Spinal cord (tissue), 10 donors: ENCODE measurements around the gene ITPK1. TPM values are rescaled to one million over a fixed set of nuclear protein-coding genes. Genes with fewer than 3 reads are reported as not detected.
A peak's percentile ranks its signal among the peaks of the same experiment; 100 is the strongest.

ENCODE experiments used
- DNase-seq, 6 donors: peaks; one replicate each; pipeline versions ENCODE4 v3.0.0 to v3.0.0-alpha.2; 2013 to 2015; ENCODE audit warnings: low spot score in 6 of 6, low read depth in 4 of 6
- H3K27ac ChIP-seq: one replicate; pipeline ENCODE4 v1.5.1; 2013; ENCODE audit warnings: low read depth, low read length, control low read depth
- H3K27me3 ChIP-seq: one replicate; pipeline ENCODE4 v1.6.1; 2013; ENCODE audit warnings: low read length; ENCODE audit not compliant: control insufficient read depth, insufficient read depth
- H3K36me3 ChIP-seq: one replicate; pipeline ENCODE4 v1.6.1; 2013; ENCODE audit warnings: low read length; ENCODE audit not compliant: control insufficient read depth, insufficient read depth
- H3K4me1 ChIP-seq: one replicate; pipeline ENCODE4 v1.6.1; 2013; ENCODE audit warnings: low read length; ENCODE audit not compliant: control insufficient read depth, insufficient read depth
- H3K4me3 ChIP-seq: one replicate; pipeline ENCODE4 v1.5.1; 2013; ENCODE audit warnings: low read depth, low read length, control low read depth
- H3K9me3 ChIP-seq: one replicate; pipeline ENCODE4 v1.6.1; 2013; ENCODE audit warnings: low read length; ENCODE audit not compliant: control insufficient read depth, insufficient read depth
- WGBS: methylation state at CpG from one replicate; pipeline ENCODE4 v1.1.5; 2013; ENCODE audit warnings: missing lambda C conversion rate; ENCODE audit not compliant: insufficient coverage; 5-methylcytosine and 5-hydroxymethylcytosine counted together
- polyA plus RNA-seq, 2 donors: library from polyadenylated mRNA; unstranded; fragments of 120-200 nt; gene quantifications; one replicate each; pipeline ENCODE4 v1.2.1, GENCODE V29; 2013; ENCODE audit not compliant: insufficient read length in 2 of 2
- total RNA-seq, 2 donors: library from RNA; depleted of rRNA in 1 of 2; stranded (reverse); fragments of 120-200 nt in 1 of 2; fragments of >200 nt in 1 of 2; gene quantifications; one replicate each; pipeline versions ENCODE4 v1.2.3 to v1.2.4, GENCODE V29; 2013 to 2014
- donor health status: healthy.

ITPK1 gene
- total and polyA plus RNA-seq, 4 donors, result 33.8 to 147 (median 83.3) TPM

DNA sequence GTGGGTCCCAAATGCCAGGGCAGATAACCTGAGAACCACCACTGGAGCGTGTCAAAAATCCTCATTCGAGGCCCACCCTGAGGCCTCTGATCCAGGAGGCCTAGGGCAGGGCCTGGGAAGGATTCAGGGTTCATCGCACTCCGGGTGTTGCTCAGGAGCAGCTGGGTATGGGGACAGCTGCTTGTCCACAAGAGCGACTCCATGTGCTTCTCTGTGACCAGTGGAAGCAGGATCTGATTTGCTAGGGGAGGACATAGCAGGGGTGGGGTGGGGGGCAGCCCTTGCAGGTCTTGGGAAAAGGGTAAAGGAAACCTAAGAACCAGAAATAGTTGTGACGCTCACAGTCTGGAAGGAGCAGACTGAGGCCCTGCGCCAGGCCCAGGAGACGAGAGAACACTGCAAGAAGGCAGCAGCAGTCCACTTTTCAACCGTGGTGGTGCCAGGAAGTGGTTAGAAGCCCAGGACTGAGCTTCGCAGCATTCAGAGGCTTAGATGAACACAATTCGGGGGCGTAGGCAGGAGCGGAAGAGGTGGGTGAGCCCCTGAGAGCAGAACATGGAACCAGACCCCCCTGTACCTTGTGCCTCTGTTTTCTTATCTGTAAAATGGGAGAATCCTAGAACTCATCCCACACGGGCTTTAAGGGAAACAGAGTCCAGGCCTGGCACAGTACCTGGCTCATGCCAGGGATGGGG lies 33.7 kb downstream of the ITPK1 start:
- H3K9me3 ChIP-seq, result no peaks in the 10 kb centered on the region

DNA sequence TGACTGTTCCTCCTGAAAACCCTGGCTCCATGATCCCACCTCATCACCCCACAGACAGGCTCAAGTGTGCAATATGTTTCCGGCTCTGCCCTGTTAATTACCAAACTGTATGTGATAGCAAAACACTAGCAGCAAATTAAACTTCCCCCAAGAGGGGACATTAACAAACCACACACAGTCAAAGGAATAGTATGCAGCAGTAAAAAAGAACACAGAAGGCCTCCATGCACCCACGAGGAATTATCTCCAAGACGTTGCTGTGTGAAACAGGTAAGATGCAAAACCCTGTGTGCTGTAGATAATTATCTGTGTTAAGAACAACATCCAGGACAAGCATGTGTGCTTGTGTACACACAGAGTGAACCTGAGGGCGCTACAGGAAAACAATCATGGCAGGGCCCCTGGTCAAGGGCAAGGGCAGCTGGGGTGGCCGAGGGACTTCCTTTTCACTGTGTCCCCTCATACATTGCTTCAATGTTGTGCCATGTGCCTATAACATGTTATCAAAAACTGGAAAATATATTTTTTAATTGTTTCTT lies 35.8 kb downstream of the ITPK1 start:
- 100% methylated on average over 3 of the region's 5 CpGs for WGBS
- Histone ChIP-seq H3K27ac (no peak overlapping the region), H3K9me3 (no peaks in the 10 kb centered on the region)

More for the DNA sequence above, 33.7 kb downstream of the ITPK1 start:
- peaks cover 63% of the 10 kb centered on the region for H3K4me1 ChIP-seq
- H3K4me3 ChIP-seq, result no peak overlapping the region
- peaks cover 17% of the 10 kb centered on the region for H3K36me3 ChIP-seq
- 83% methylated on average over 14 of the region's 14 CpGs for WGBS
- H3K27ac ChIP-seq, result no peak overlapping the region
- H3K27me3 ChIP-seq, result no peaks in the 10 kb centered on the region
- no peak for DNase-seq

DNA sequence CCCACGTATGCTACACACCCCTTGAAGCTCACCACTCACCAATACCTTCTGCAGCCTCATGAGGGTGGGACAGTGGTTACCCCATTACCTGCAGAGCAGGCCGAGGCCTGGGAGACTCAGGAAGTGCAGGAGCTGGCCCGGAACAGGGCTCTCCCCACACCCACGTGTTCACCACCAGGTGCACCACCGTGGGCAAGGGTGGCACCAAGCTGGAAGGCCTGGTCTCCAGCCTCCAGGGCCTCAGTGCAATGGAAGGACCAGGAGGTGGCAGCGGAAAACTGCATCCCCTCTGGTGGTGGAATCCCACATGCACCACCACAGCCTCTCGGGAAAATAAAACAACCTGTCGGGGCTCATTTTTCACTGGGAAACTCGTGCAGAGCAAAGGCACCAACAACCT lies 36.4 kb downstream of the ITPK1 start:
- Histone ChIP-seq H3K27ac (peak overlapping the region; percentile 33), H3K4me3 (no peak overlapping the region), H3K9me3 (no peaks in the 10 kb centered on the region), H3K36me3 (peaks cover 25% of the 10 kb centered on the region), H3K27me3 (no peaks in the 10 kb centered on the region), H3K4me1 (peaks cover 46% of the 10 kb centered on the region)
- DNase-seq, result no peak
- WGBS, result 79% methylated on average over 8 of the region's 9 CpGs

More for the DNA sequence above, 35.8 kb downstream of the ITPK1 start:
- DNase-seq, result no peak
- Histone ChIP-seq H3K4me3 (no peak overlapping the region), H3K27me3 (no peaks in the 10 kb centered on the region), H3K4me1 (peaks cover 48% of the 10 kb centered on the region), H3K36me3 (peaks cover 22% of the 10 kb centered on the region)

DNA sequence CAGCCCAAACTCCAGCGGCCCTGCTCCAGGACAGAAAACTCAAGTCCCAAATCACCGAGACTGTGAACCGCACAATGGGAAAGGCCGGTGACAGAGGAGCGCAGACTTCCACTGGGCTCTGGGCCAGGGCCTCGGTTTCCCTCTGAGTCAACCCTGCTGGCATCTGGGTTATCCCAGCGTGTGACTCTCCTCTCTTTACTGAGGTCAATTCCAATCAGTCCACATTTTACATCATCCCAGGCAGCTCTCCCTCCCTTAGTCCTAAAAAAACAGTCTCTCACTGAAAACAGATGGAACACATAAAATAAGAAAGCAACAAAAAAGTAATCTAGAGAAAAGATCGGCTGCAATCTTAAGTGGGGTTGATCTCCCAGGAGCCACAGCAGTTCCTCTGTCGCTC lies 36.9 kb downstream of the ITPK1 start:
- Histone ChIP-seq H3K27ac (peak overlapping the region; percentile 33), H3K4me3 (no peak overlapping the region), H3K9me3 (no peaks in the 10 kb centered on the region), H3K27me3 (no peaks in the 10 kb centered on the region), H3K36me3 (peaks cover 25% of the 10 kb centered on the region), H3K4me1 (peaks cover 46% of the 10 kb centered on the region)
- DNase-seq, result peak in 1 of 6 donors; percentile 46
- 80% methylated on average over 9 of the region's 9 CpGs for WGBS

DNA sequence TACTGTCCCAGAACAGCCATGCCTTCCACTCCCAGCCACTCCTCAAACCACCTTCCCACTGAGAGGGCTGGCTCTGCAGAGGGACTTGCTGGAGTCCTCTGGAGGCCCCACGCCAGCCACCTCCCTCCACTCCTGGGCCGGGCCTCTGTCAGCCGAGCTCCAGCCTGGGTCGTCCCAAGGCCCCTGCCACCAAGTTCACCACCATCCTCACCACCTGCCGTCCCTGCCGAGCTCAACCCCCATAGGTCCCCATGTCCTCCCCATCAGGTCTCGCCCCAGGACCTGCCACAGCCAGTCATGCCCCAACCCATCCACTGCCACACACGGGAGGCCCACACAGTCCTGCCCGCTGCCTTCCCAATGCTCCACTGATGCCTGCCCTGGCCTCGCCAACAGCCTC lies 39.0 kb downstream of the ITPK1 start:
- Histone ChIP-seq H3K4me1 (peaks cover 37% of the 10 kb centered on the region), H3K27ac (no peak overlapping the region), H3K4me3 (no peak overlapping the region), H3K27me3 (no peaks in the 10 kb centered on the region), H3K36me3 (peaks cover 18% of the 10 kb centered on the region), H3K9me3 (no peaks in the 10 kb centered on the region)
- no peak for DNase-seq
- WGBS, result 92% methylated on average over 10 of the region's 10 CpGs

DNA sequence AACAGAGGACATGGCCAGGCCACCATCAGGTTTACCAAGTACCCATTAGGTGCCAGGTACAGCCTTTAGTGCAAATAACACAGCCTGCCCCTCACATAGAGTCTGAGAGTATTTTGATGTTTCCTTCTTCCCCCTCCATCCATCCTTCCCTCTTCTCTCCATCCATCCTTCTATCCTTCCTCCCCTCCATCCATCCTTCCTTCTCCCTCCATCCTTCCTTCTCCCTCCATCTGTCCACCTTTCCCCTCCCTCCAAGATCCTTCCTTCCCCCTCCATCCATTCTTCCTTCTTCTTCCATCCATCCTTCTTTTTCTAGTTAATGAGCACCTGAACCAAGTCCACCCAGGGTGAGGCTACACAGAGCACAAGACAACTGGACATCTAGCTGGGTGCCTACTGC lies 39.8 kb downstream of the ITPK1 start:
- Histone ChIP-seq H3K27me3 (no peaks in the 10 kb centered on the region), H3K4me1 (peaks cover 37% of the 10 kb centered on the region), H3K4me3 (no peak overlapping the region), H3K27ac (no peak overlapping the region), H3K36me3 (peaks cover 16% of the 10 kb centered on the region), H3K9me3 (no peaks in the 10 kb centered on the region)
- no peak for DNase-seq

DNA sequence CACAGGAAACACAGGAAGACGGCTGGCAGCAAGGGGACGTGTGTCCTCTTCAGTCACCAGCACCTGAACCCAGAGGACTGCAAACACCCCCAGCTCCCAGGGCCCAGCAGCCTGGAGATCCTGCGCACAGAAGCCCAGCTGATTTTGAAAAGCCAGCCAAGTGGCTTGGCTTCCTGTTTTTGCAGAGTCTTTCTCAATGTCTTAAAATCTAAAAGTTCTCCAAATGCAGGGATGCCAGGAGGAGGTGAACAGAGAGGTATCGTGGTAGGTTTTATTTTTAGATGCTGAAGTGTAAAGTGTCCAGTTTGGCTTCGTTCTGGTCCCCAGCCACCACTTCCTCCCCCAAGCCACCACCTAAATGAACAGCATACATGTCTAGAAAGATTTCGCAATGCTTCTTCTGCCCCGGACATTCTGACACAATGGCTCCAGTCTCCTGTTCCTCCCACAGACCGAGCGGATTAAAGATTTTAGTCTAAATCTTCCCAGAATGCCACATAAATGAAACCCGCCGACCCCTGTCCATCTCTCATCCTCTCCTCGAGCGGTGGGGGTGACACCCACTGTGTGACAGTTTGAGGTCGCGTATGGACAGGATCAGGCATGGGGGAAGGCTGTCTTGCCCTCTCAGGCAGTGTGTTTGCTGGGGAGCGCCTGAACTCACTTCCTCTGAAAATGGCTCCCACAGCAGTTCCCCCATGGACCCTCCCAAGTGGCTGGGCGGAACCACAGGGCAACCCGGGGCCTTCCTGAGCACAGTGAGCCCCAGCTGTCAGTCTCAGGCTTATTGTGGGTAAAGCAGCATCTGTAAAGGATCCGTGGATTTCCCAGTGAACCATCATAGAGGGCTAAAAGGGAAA lies 41.6 kb downstream of the ITPK1 start:
- no peak for DNase-seq
- WGBS, result 71% methylated on average over 13 of the region's 19 CpGs
- H3K36me3 ChIP-seq, result peaks cover 17% of the 10 kb centered on the region
- peaks cover 38% of the 10 kb centered on the region for H3K4me1 ChIP-seq
- H3K4me3 ChIP-seq, result no peak overlapping the region
- no peaks in the 10 kb centered on the region for H3K9me3 ChIP-seq
- H3K27ac ChIP-seq, result peak overlapping the region; percentile 71
- H3K27me3 ChIP-seq, result no peaks in the 10 kb centered on the region

DNA sequence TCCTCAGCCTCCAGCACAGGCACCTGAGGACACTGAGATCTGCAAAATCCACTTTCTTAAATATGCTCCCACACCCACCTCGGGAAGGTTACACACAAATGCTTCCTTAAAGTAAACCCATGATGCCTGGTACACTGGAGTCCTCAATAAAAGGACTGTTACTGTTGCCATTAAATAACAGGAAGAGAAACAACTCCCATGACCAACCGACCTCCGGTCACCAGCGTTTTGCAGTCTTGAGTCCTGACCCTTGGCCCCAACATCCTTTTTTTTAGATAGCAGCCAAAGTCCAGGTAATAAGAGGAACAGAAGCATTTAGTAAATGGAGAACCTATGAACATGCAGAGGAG lies 42.4 kb downstream of the ITPK1 start:
- Histone ChIP-seq H3K27me3 (no peaks in the 10 kb centered on the region), H3K4me1 (peaks cover 39% of the 10 kb centered on the region), H3K4me3 (no peak overlapping the region), H3K9me3 (no peaks in the 10 kb centered on the region), H3K36me3 (peaks cover 20% of the 10 kb centered on the region), H3K27ac (no peak overlapping the region)
- DNase-seq, result no peak
- WGBS, result 93% methylated on average over 4 of the region's 4 CpGs

DNA sequence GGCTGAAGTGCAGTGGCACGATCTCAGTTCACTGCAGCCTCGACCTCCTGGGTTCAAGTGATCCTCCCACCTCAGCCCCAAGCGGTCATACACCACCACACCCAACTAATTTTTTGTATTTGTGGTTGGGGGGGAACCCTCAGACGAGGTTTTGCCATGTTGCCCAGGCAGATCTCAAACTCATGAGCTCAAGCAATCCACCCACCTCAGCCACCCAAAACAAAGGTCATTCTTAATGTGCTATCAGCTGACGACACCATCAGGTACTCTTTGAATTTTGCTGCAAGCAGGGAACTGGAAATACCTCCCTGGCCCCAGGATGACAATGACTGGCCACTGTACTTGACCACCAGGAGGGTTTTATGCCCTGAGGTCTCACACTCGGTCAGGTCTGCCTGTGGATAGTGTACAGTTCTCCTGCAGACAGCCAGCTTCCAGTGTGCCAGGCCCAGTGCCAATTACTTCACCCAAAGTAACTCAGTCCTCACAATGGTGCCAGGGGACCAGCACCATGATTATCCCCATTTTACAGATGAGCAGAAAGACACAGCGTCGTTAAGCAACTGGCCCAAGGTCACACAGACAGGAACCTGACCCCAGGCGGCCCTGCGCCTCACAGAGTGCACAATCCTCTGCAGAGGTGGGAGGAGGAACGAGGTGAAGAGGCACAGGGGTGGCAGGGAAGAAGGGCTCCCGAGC lies 42.9 kb downstream of the ITPK1 start:
- Histone ChIP-seq H3K27ac (no peak overlapping the region), H3K36me3 (peaks cover 20% of the 10 kb centered on the region), H3K4me3 (no peak overlapping the region), H3K4me1 (peaks cover 37% of the 10 kb centered on the region), H3K27me3 (no peaks in the 10 kb centered on the region), H3K9me3 (no peaks in the 10 kb centered on the region)
- 87% methylated on average over 7 of the region's 12 CpGs for WGBS
- no peak for DNase-seq
